Upper lobe of left lung (tissue), 6 donors: ENCODE data around the gene CNGA3. TPM values are rescaled to one million over a fixed set of nuclear protein-coding genes. Genes with fewer than 3 reads are reported as not detected.

Source experiments
- ATAC-seq, 2 donors: fragments of 200-7000 bp; cut with Tn5 transposase; one replicate each; pipeline ENCODE4 v1.9.1; 2022; ENCODE audit warnings: mild to moderate bottlenecking in 2 of 2, moderate library complexity in 2 of 2; ENCODE audit not compliant: low FRiP score in 2 of 2
- DNase-seq, 2 donors: peaks; one replicate each; pipeline ENCODE4 v3.0.0-alpha.2; 2019 to 2020
- H3K27ac ChIP-seq, 4 donors: fragments of 200-600 bp; sonication (generic); one replicate each; pipeline ENCODE4 v1.5.1; 2016 to 2019
- H3K27me3 ChIP-seq, 4 donors: fragments of 200-600 bp; sonication (generic); one replicate each; pipeline ENCODE4 v1.5.1; 2017 to 2019
- H3K36me3 ChIP-seq, 4 donors: fragments of 200-600 bp; sonication (generic); one replicate each; pipeline ENCODE4 v1.5.1; 2016 to 2019
- H3K4me1 ChIP-seq, 4 donors: fragments of 200-600 bp; sonication (generic); one replicate each; pipeline ENCODE4 v1.5.1; 2018 to 2019
- H3K4me3 ChIP-seq, 4 donors: fragments of 200-600 bp; sonication (generic); one replicate each; pipeline ENCODE4 v1.5.1; 2017 to 2019; ENCODE audit warnings: mild to moderate bottlenecking in 2 of 4, moderate library complexity in 1 of 4
- H3K9me3 ChIP-seq, 4 donors: fragments of 200-600 bp; sonication (generic); one replicate each; pipeline ENCODE4 v1.5.1; 2018 to 2019
- CTCF ChIP-seq, 6 experiments: fragments of 450-650 bp in 4 of 6; fragments of 200-600 bp in 2 of 6; sonication (generic) in 2 of 6; IDR thresholded peaks; one replicate each; pipeline ENCODE4 v1.5.1; 2016 to 2019; ENCODE audit warnings: antibody characterized with exemption in 6 of 6
- EP300 ChIP-seq, 4 donors: sonication (generic); formaldehyde crosslinking; IDR thresholded peaks; one replicate each; pipeline ENCODE4 v1.5.1; 2017; ENCODE audit warnings: antibody characterized with exemption in 4 of 4, control low read depth in 2 of 4
- POLR2A ChIP-seq, 4 donors: fragments of 450-650 bp; IDR thresholded peaks; one replicate each; pipeline ENCODE4 v1.5.1; 2016 to 2017; ENCODE audit warnings: antibody characterized with exemption in 4 of 4, mild to moderate bottlenecking in 2 of 4
- POLR2AphosphoS5 ChIP-seq, 2 donors: sonication (generic); formaldehyde crosslinking; IDR thresholded peaks; one replicate each; pipeline ENCODE4 v1.5.1; 2017; ENCODE audit warnings: antibody characterized with exemption in 2 of 2
- WGBS, 2 donors: methylation state at CpG; one replicate each; pipeline ENCODE4 v1.1.5; 2017 to 2018; 5-methylcytosine and 5-hydroxymethylcytosine counted together
- total RNA-seq, 6 donors: library from RNA; depleted of rRNA in 4 of 6; stranded (reverse); fragments of >200 nt in 4 of 6; gene quantifications; one replicate each; pipeline versions ENCODE4 v1.1.0 to v1.2.1, GENCODE V29; 2016 to 2021
- donor health status: DM: no; HTN: no; CAD: no; lungs with moderate emphysema.
- donor health status: DM: no; HTN: yes; CAD: no; lungs with severe emphysema.

Gene CNGA3
- total RNA-seq, 6 donors from 2014 or later = 0.22 to 1.0 (median 0.75) TPM; not detected in 2

DNA sequence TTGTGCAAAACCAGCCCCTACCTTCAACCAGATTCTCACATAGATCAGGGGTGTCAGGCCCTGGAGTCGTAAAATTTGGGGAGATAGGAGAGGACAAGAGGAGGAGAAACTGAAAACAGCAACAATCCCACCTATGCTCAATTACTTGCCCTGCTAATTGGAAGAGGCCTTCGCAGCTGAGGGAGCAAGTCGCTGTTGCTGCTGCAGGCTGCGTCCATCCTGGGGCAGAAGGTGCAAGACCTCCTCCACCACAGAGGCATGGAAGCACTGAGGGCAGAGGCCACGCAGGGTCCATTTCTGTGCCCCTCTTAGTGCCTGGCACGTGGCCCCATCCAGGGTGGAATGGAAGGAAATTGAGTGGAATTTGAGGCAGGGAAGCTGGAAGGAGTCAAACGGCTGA lies 36.5 kb downstream of the CNGA3 start:
- Histone ChIP-seq H3K27me3 (no peaks in the 10 kb centered on the region), H3K4me3 (no peak overlapping the region), H3K36me3 (no peaks in the 10 kb centered on the region), H3K9me3 (no peaks in the 10 kb centered on the region), H3K4me1 (peaks cover 10 to 18% (median 13%) of the 10 kb centered on the region in 4 donors), H3K27ac (no peak overlapping the region)
- no peak for ATAC-seq
- no peak for TF ChIP-seq CTCF (IDR thresholded peaks at IDR 0.05)
- TF ChIP-seq POLR2A (IDR thresholded peaks at IDR 0.05) = no peak
- no peak for TF ChIP-seq POLR2AphosphoS5 (IDR thresholded peaks at IDR 0.05)
- TF ChIP-seq EP300 (IDR thresholded peaks at IDR 0.05) = no peak
- DNase-seq = no peak
- WGBS, 2 donors = 85 to 90% methylated on average over 6 to 7 of the region's 7 CpGs

- H3K36me3 ChIP-seq = no peaks in the 10 kb centered on the region
- no peak overlapping the region for H3K27ac ChIP-seq
- TF ChIP-seq POLR2AphosphoS5 (IDR thresholded peaks at IDR 0.05) (no peak), POLR2A (IDR thresholded peaks at IDR 0.05) (no peak), CTCF (IDR thresholded peaks at IDR 0.05) (no peak), EP300 (IDR thresholded peaks at IDR 0.05) (no peak)
- 58 to 76% methylated on average over 6 of the region's 6 CpGs for WGBS, 2 donors
- ATAC-seq (no peak), DNase-seq (no peak)
- no peak overlapping the region for H3K4me3 ChIP-seq
- H3K9me3 ChIP-seq = no peaks in the 10 kb centered on the region
- no peaks in the 10 kb centered on the region for H3K27me3 ChIP-seq
- H3K4me1 ChIP-seq = peaks cover 10 to 16% (median 12%) of the 10 kb centered on the region in 4 donors
Observed at GRCh38 chr2:98383166-98383565, 36.9 kb downstream of the CNGA3 start.

GRCh38 chr2:98385050-98385699 lies 38.9 kb downstream of the CNGA3 start:
- TF ChIP-seq POLR2AphosphoS5 (IDR thresholded peaks at IDR 0.05) (no peak), POLR2A (IDR thresholded peaks at IDR 0.05) (no peak), EP300 (IDR thresholded peaks at IDR 0.05) (no peak), CTCF (IDR thresholded peaks at IDR 0.05) (peak; percentile 88 to 97 (median 92))
- no peaks in the 10 kb centered on the region for H3K36me3 ChIP-seq
- WGBS, 2 donors = 10 to 14% methylated on average over 7 of the region's 7 CpGs
- H3K27ac ChIP-seq = no peak overlapping the region
- no peaks in the 10 kb centered on the region for H3K27me3 ChIP-seq
- no peaks in the 10 kb centered on the region for H3K4me1 ChIP-seq
- peak in 1 of 2 donors; percentile 79 for DNase-seq
- H3K9me3 ChIP-seq = no peaks in the 10 kb centered on the region
- ATAC-seq = peak; percentile 82 to 87
- no peak overlapping the region for H3K4me3 ChIP-seq

GRCh38 chr2:98387478-98387877 lies 41.2 kb downstream of the CNGA3 start:
- H3K4me1 ChIP-seq = no peaks in the 10 kb centered on the region
- H3K4me3 ChIP-seq = no peak overlapping the region
- no peaks in the 10 kb centered on the region for H3K36me3 ChIP-seq
- no peak overlapping the region for H3K27ac ChIP-seq
- ATAC-seq = no peak
- no peaks in the 10 kb centered on the region for H3K9me3 ChIP-seq
- TF ChIP-seq CTCF (IDR thresholded peaks at IDR 0.05) (no peak), POLR2AphosphoS5 (IDR thresholded peaks at IDR 0.05) (no peak), EP300 (IDR thresholded peaks at IDR 0.05) (no peak), POLR2A (IDR thresholded peaks at IDR 0.05) (no peak)
- no peaks in the 10 kb centered on the region for H3K27me3 ChIP-seq
- 89 to 93% methylated on average over 15 to 16 of the region's 16 CpGs for WGBS, 2 donors
- DNase-seq = peak in 1 of 2 donors; percentile 15

- H3K9me3 ChIP-seq = no peaks in the 10 kb centered on the region
- no peaks in the 10 kb centered on the region for H3K4me1 ChIP-seq
- 76 to 83% methylated on average over 15 of the region's 15 CpGs for WGBS, 2 donors
- no peaks in the 10 kb centered on the region for H3K36me3 ChIP-seq
- TF ChIP-seq CTCF (IDR thresholded peaks at IDR 0.05) (no peak), POLR2A (IDR thresholded peaks at IDR 0.05) (no peak)
- no peak overlapping the region for H3K4me3 ChIP-seq
- H3K27ac ChIP-seq = no peak overlapping the region
- DNase-seq (peak in 1 of 2 donors; percentile 37), ATAC-seq (no peak)
- H3K27me3 ChIP-seq = no peaks in the 10 kb centered on the region
Observed at GRCh38 chr2:98388081-98388480, 41.8 kb downstream of the CNGA3 start.
